H1 (cell line): Measurements from ENCODE around the gene HSF5. TPM values are rescaled to one million over a fixed set of nuclear protein-coding genes. Genes with fewer than 3 reads are reported as not detected.

Experiments used
- CTCF ChIA-PET: fragments of 300-600 bp; sonication (Branson Sonifier 250); formaldehyde crosslinking; loops from one replicate; lab custom pipeline; 2021; ENCODE audit not compliant: partially characterized antibody; lab: Charles Lee
- POLR2A ChIA-PET: fragments of 300-600 bp; sonication (Branson Sonifier 250); formaldehyde crosslinking; loops from one replicate; lab custom pipeline; 2021; ENCODE audit warnings: inconsistent platforms; ENCODE audit not compliant: partially characterized antibody; lab: Charles Lee
- DNase-seq, 2 experiments: peaks; one replicate each; pipeline versions ENCODE4 v3.0.0 to v3.0.0-alpha.2; 2010 to 2022; ENCODE audit warnings: low spot score in 2 of 2, low read depth in 1 of 2, mixed read lengths in 1 of 2
- FAIRE-seq: peaks from 2 replicates; lab custom pipeline; 2011; peaks lifted over from hg19 to GRCh38; lab: Jason Lieb, UNC
- H2AFZ ChIP-seq: 2 replicates; pipeline ENCODE4 v1.8.1; 2012; ENCODE audit warnings: low read length, inconsistent platforms
- H2AK5ac ChIP-seq: 2 replicates; pipeline ENCODE4 v1.6.1; 2013; ENCODE audit warnings: low read depth, low read length
- H2BK120ac ChIP-seq: replicated peaks from 2 replicates; pipeline ENCODE3; 2013; ENCODE audit warnings: low read depth, low read length, inconsistent platforms
- H2BK12ac ChIP-seq: 2 replicates; pipeline ENCODE4 v1.6.1; 2013; ENCODE audit warnings: low read depth, low read length
- H2BK15ac ChIP-seq: 2 replicates; pipeline ENCODE4 v1.6.1; 2013; ENCODE audit warnings: low read length
- H2BK20ac ChIP-seq: 2 replicates; pipeline ENCODE4 v1.6.1; 2013; ENCODE audit warnings: low read length
- H2BK5ac ChIP-seq: 2 replicates; pipeline ENCODE4 v1.6.1; 2013; ENCODE audit warnings: low read depth, low read length
- H3K14ac ChIP-seq: 2 replicates; pipeline ENCODE4 v1.6.1; 2013; ENCODE audit warnings: inconsistent platforms; ENCODE audit not compliant: insufficient read length
- H3K18ac ChIP-seq: 2 replicates; pipeline ENCODE4 v1.6.1; 2013; ENCODE audit warnings: low read length; ENCODE audit errors: extremely low read depth
- H3K23ac ChIP-seq: 2 replicates; pipeline ENCODE4 v1.6.1; 2013; ENCODE audit warnings: inconsistent platforms; ENCODE audit not compliant: insufficient read length
- H3K23me2 ChIP-seq: 2 replicates; pipeline ENCODE4 v1.6.1; 2013; ENCODE audit warnings: low read depth, low read length
- H3K27ac ChIP-seq: 2 replicates; pipeline ENCODE4 v1.6.1; 2011; ENCODE audit warnings: low read depth, low read length, inconsistent platforms
- H3K27me3 ChIP-seq, 4 experiments: replicated peaks in 1 of 4; 1 replicate in 1 of 4; 2 replicates in 3 of 4; pipeline versions ENCODE4 v1.6.1 to v1.8.1; 2011 to 2013; ENCODE audit warnings: low read length in 3 of 4, mild to moderate bottlenecking in 3 of 4, inconsistent platforms in 2 of 4, mixed read lengths in 2 of 4, moderate library complexity in 1 of 4; ENCODE audit not compliant: control insufficient read depth in 3 of 4, insufficient read depth in 3 of 4; ENCODE audit errors: extremely low read depth in 1 of 4
- H3K36me3 ChIP-seq, 4 experiments: 2 replicates each; pipeline versions ENCODE4 v1.6.1 to v1.8.1; 2011 to 2013; ENCODE audit warnings: mild to moderate bottlenecking in 4 of 4, low read length in 3 of 4, moderate library complexity in 2 of 4, control low read depth in 1 of 4, inconsistent platforms in 1 of 4; ENCODE audit not compliant: insufficient read depth in 4 of 4, control insufficient read depth in 2 of 4
- H3K4ac ChIP-seq: replicated peaks from 2 replicates; pipeline ENCODE3; 2013; ENCODE audit warnings: low read length, low read depth, mixed read lengths, inconsistent platforms; ENCODE audit not compliant: insufficient read length
- H3K4me1 ChIP-seq, 4 experiments: replicated peaks in 1 of 4; 1 replicate in 1 of 4; 2 replicates in 3 of 4; pipeline versions ENCODE4 v1.6.1 to v1.8.1; 2011 to 2013; ENCODE audit warnings: low read length in 3 of 4, inconsistent platforms in 2 of 4, mixed read lengths in 1 of 4; ENCODE audit not compliant: insufficient read depth in 4 of 4, control insufficient read depth in 3 of 4
- H3K4me2 ChIP-seq, 2 experiments: 2 replicates each; pipeline versions ENCODE4 v1.6.1 to v1.8.1; 2011 to 2013; ENCODE audit warnings: low read depth in 2 of 2, low read length in 2 of 2, control low read depth in 1 of 2, inconsistent platforms in 1 of 2, mild to moderate bottlenecking in 1 of 2; ENCODE audit not compliant: insufficient read depth in 1 of 2
- H3K4me3 ChIP-seq, 4 experiments: fragments of 200-600, 300-600 bp in 1 of 4; sonication (generic), shearing (Covaris generic), sonication (Bioruptor Twin) in 1 of 4; 2 replicates each; pipeline versions ENCODE4 v1.5.1 to v1.8.1; 2011 to 2016; ENCODE audit warnings: low read length in 4 of 4, low read depth in 3 of 4, control low read depth in 2 of 4, inconsistent platforms in 2 of 4, mild to moderate bottlenecking in 2 of 4, mixed read lengths in 1 of 4, moderate library complexity in 1 of 4; ENCODE audit not compliant: insufficient read depth in 2 of 4; ENCODE audit errors: extremely low read depth in 1 of 4
- H3K56ac ChIP-seq: replicated peaks from 2 replicates; pipeline ENCODE3; 2013; ENCODE audit warnings: low read depth, mild to moderate bottlenecking, mixed read lengths, low read length, inconsistent platforms; ENCODE audit not compliant: insufficient read length
- H3K79me1 ChIP-seq: 2 replicates; pipeline ENCODE4 v1.6.1; 2013; ENCODE audit warnings: low read depth, low read length, control low read depth
- H3K79me2 ChIP-seq, 2 experiments: 2 replicates each; pipeline versions ENCODE4 v1.6.1 to v1.8.1; 2012 to 2013; ENCODE audit warnings: low read length in 2 of 2, mild to moderate bottlenecking in 2 of 2, inconsistent platforms in 1 of 2; ENCODE audit not compliant: insufficient read depth in 2 of 2, control insufficient read depth in 1 of 2
- H3K9ac ChIP-seq, 4 experiments: replicated peaks in 1 of 4; 1 replicate in 1 of 4; 2 replicates in 3 of 4; pipeline versions ENCODE4 v1.6.1 to v1.8.1; 2011 to 2013; ENCODE audit warnings: low read depth in 3 of 4, low read length in 3 of 4, control low read depth in 2 of 4, mild to moderate bottlenecking in 2 of 4, moderate library complexity in 2 of 4, inconsistent platforms in 1 of 4; ENCODE audit errors: extremely low read depth in 1 of 4
- H3K9me3 ChIP-seq, 2 experiments: 2 replicates each; pipeline versions ENCODE4 v1.6.1 to v1.8.1; 2012 to 2013; ENCODE audit warnings: mild to moderate bottlenecking in 2 of 2, moderate library complexity in 2 of 2, control low read depth in 1 of 2, inconsistent platforms in 1 of 2, low read depth in 1 of 2, low read length in 1 of 2, mixed read lengths in 1 of 2; ENCODE audit not compliant: insufficient read depth in 2 of 2
- H4K20me1 ChIP-seq, 2 experiments: replicated peaks in 1 of 2; 2 replicates each; pipeline versions ENCODE3 to v1.8.1; 2011 to 2013; ENCODE audit warnings: inconsistent platforms in 2 of 2, low read length in 2 of 2, mild to moderate bottlenecking in 1 of 2; ENCODE audit not compliant: insufficient read depth in 2 of 2, control insufficient read depth in 1 of 2
- H4K5ac ChIP-seq: 2 replicates; pipeline ENCODE4 v1.6.1; 2013; ENCODE audit warnings: low read length, low read depth, mixed read lengths, inconsistent platforms; ENCODE audit not compliant: insufficient read length
- H4K8ac ChIP-seq: 2 replicates; pipeline ENCODE4 v1.8.0; 2013; ENCODE audit warnings: mild to moderate bottlenecking, moderate library complexity, low read length, inconsistent platforms; ENCODE audit not compliant: insufficient read depth; ENCODE audit errors: extremely low read depth
- H4K91ac ChIP-seq: replicated peaks from 2 replicates; pipeline ENCODE3; 2013; ENCODE audit warnings: low read length, mixed read lengths, inconsistent platforms; ENCODE audit not compliant: insufficient read length
- ATF2 ChIP-seq: IDR thresholded peaks from 2 replicates; pipeline ENCODE4 v1.6.1; 2012; ENCODE audit warnings: low read length, inconsistent platforms
- CHD1 ChIP-seq: IDR thresholded peaks from 2 replicates; pipeline ENCODE4 v1.6.1; 2012; ENCODE audit warnings: low read depth, low read length, improper control_type of control experiment
- CTBP2 ChIP-seq: IDR thresholded peaks from 2 replicates; pipeline ENCODE4 v1.7.0; 2011; ENCODE audit warnings: borderline replicate concordance, mild to moderate bottlenecking, moderate library complexity, mixed read lengths, low read length; ENCODE audit not compliant: insufficient read depth, insufficient read length
- EP300 ChIP-seq, 2 experiments: IDR thresholded peaks; 1 replicate in 1 of 2; 2 replicates in 1 of 2; pipeline ENCODE4 v1.6.1; 2011 to 2012; ENCODE audit warnings: low read depth in 2 of 2, low read length in 2 of 2, mild to moderate bottlenecking in 2 of 2, borderline replicate concordance in 1 of 2, inconsistent platforms in 1 of 2, moderate library complexity in 1 of 2
- HDAC6 ChIP-seq: IDR thresholded peaks from one replicate; pipeline ENCODE4 v1.7.1; 2012; ENCODE audit warnings: low read depth, mild to moderate bottlenecking, inconsistent platforms, low read length, moderate library complexity
- JUND ChIP-seq: IDR thresholded peaks from 2 replicates; pipeline ENCODE4 v1.6.1; 2011; ENCODE audit warnings: mild to moderate bottlenecking, improper control_type of control experiment, low read length
- NRF1 ChIP-seq: IDR thresholded peaks from 2 replicates; pipeline ENCODE4 v1.6.1; 2011; ENCODE audit warnings: mild to moderate bottlenecking, low read depth, low read length, improper control_type of control experiment
- PHF8 ChIP-seq: fragments of 200-600 bp; sonication (generic); conservative IDR thresholded peaks from 2 replicates; pipeline ENCODE4 v1.7.1; 2012; ENCODE audit warnings: low read depth, mild to moderate bottlenecking, inconsistent platforms, low read length, moderate library complexity
- POLR2A ChIP-seq, 2 experiments: IDR thresholded peaks; 1 replicate in 1 of 2; 2 replicates in 1 of 2; pipeline ENCODE4 v1.6.1; 2011; ENCODE audit warnings: low read depth in 2 of 2, low read length in 2 of 2, mild to moderate bottlenecking in 2 of 2; ENCODE audit errors: control extremely low read depth in 1 of 2
- POLR2AphosphoS5 ChIP-seq: IDR thresholded peaks from 2 replicates; pipeline ENCODE4 v1.6.1; 2011; ENCODE audit warnings: low read depth, low read length
- SIRT6 ChIP-seq: IDR thresholded peaks from one replicate; pipeline ENCODE4 v1.7.1; 2012; ENCODE audit warnings: low read length, inconsistent platforms
- SUZ12 ChIP-seq: fragments of 200-600 bp; sonication (generic); IDR thresholded peaks from 2 replicates; pipeline ENCODE4 v1.6.1; 2012; ENCODE audit warnings: mild to moderate bottlenecking, inconsistent platforms, low read length, moderate library complexity, mixed read lengths
- WGBS, 2 experiments: shearing (Covaris generic) in 1 of 2; methylation state at CpG; one replicate each; pipeline versions ENCODE4 v1.1.6 to v1.1.7; 2013 to 2015; ENCODE audit warnings: low lambda C conversion rate in 2 of 2, mixed read lengths in 2 of 2, inconsistent platforms in 1 of 2, low coverage in 1 of 2, missing lambda C conversion rate in 1 of 2; ENCODE audit not compliant: insufficient replicate concordance in 2 of 2, insufficient coverage in 1 of 2, insufficient read length in 1 of 2; ENCODE audit errors: extremely low coverage in 1 of 2, missing lambda C conversion rate in 1 of 2; 5-methylcytosine and 5-hydroxymethylcytosine counted together
- polyA plus RNA-seq, 7 experiments: library from polyadenylated mRNA; depleted of rRNA in 3 of 7; stranded (reverse) in 5 of 7; unstranded in 2 of 7; fragments of >200 nt in 5 of 7; fragments of 200-250 nt in 2 of 7; gene quantifications; 1 replicate in 5 of 7; 2 replicates in 1 of 7; 4 replicates in 1 of 7; pipeline versions ENCODE4 v1.2.1 to v1.2.3, GENCODE V29; 2011 to 2013; ENCODE audit warnings: missing spikeins in 2 of 7, mixed read lengths in 2 of 7
- total RNA-seq: library from RNA; stranded (reverse); fragmentation: NEBNext Ultra II Directional; extraction: Animal tissue kit (Norgen Biotek cat#: 25700); gene quantifications from 2 replicates; pipeline ENCODE4 v1.2.1, GENCODE V29; 2021

HSF5 gene
- total and polyA plus RNA-seq, 2 of the 8 experiments (the other 6 are each of a cell fraction or from before 2014, with no cell fraction given) = not detected

DNA sequence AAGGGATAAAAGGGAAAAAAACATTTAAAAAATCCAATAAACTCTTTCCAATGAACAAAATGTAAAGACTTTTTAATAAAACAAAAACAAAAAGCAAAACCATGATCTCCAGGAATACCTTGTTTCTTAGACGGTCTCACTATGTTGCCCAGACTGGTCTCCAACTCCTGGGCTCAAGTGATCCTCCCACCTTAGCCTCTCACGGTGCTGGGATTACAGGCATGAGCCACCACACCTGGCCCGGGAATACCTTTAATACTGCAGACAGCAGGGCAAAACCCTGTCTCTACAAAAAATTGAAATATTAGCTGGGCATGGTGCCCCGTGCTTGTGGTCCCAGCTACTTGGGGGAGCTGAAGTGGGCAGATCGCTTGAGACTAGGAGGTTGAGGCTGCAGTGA is 78.8 kb downstream of the HSF5 start:
- Histone ChIP-seq H3K4me1 (no peaks in the 10 kb centered on the region), H3K18ac (no peak overlapping the region), H3K4me2 (no peak overlapping the region), H2AK5ac (no peak overlapping the region), H4K8ac (no peak overlapping the region), H3K36me3 (no peaks in the 10 kb centered on the region), H2BK5ac (no peak overlapping the region), H4K20me1 (no peaks in the 10 kb centered on the region), H4K91ac (no peak overlapping the region), H3K79me2 (no peaks in the 10 kb centered on the region), H3K56ac (no peak overlapping the region), H3K27ac (no peak overlapping the region), H2BK120ac (no peak overlapping the region), H3K4me3 (no peak overlapping the region), H2AFZ (no peak overlapping the region), H4K5ac (no peak overlapping the region), H3K9me3 (no peaks in the 10 kb centered on the region), H3K9ac (no peak overlapping the region), H3K27me3 (no peaks in the 10 kb centered on the region; a peak in 3 of 7 replicates), H2BK20ac (no peak overlapping the region), H3K23ac (no peak overlapping the region), H2BK12ac (no peak overlapping the region), H3K79me1 (no peaks in the 10 kb centered on the region), H2BK15ac (no peak overlapping the region), H3K4ac (no peak overlapping the region), H3K23me2 (no peaks in the 10 kb centered on the region), H3K14ac (no peak overlapping the region)
- CTCF ChIA-PET = interaction anchor here (0.5 kb wide), 1 partner anchor 308 kb away, joined by 4 read pairs; no protein-coding TSS in a partner anchor
- no peak for TF ChIP-seq SUZ12
- TF ChIP-seq JUND = no peak
- no peak for TF ChIP-seq EP300 (IDR thresholded peaks at IDR 0.05; ENCODE audit: borderline replicate concordance in 1 of 2, low read depth in 2 of 2, low read length in 2 of 2)
- no peak for TF ChIP-seq PHF8
- no peak for TF ChIP-seq SIRT6
- TF ChIP-seq CTBP2 = no peak
- no peak for TF ChIP-seq ATF2
- no peak for TF ChIP-seq NRF1
- TF ChIP-seq POLR2AphosphoS5 = no peak
- TF ChIP-seq CHD1 = no peak
- TF ChIP-seq HDAC6 = no peak
- no peak for TF ChIP-seq POLR2A (IDR thresholded peaks at IDR 0.05; ENCODE audit: control extremely low read depth in 1 of 2, low read depth in 2 of 2, low read length in 2 of 2)
- FAIRE-seq = no peak
- POLR2A ChIA-PET = no interaction called here
- DNase-seq = no peak
- WGBS, 2 experiments = 90% methylated on average over 5 of the region's 5 CpGs; no CpG with 5 or more reads in 1 of the 2 experiments
